ENCODE results near the gene RARG. TPM values are rescaled to one million over a fixed set of nuclear protein-coding genes. Genes with fewer than 3 reads are reported as not detected.
A peak's percentile ranks its signal among the peaks of the same experiment; 100 is the strongest.

Gene RARG
- total RNA-seq, 6 donors from 2014 or later, result 21.2 to 43.0 (median 32.1) TPM

GRCh38 chr12:53229454-53229853 is 2.6 kb downstream of the RARG start:
- Histone ChIP-seq H3K4me1 (peaks cover 46 to 63% (median 55%) of the 10 kb centered on the region in 4 donors), H3K27ac (peak overlapping the region; percentile 72 to 90 (median 86)), H3K27me3 (no peaks in the 10 kb centered on the region), H3K4me3 (no peak overlapping the region), H3K36me3 (peaks cover 0 to 6% (median 0%) of the 10 kb centered on the region in 4 donors), H3K9me3 (no peaks in the 10 kb centered on the region)
- no peak for DNase-seq
- 80 to 92% methylated on average over 2 of the region's 2 CpGs for WGBS, 2 donors
- no peak for TF ChIP-seq POLR2A (IDR thresholded peaks at IDR 0.05)
- TF ChIP-seq EP300 (IDR thresholded peaks at IDR 0.05), result no peak
- TF ChIP-seq POLR2AphosphoS5 (IDR thresholded peaks at IDR 0.05), result no peak
- no peak for TF ChIP-seq CTCF (IDR thresholded peaks at IDR 0.05)
- ATAC-seq (ENCODE audit: low FRiP score in 2 of 2), result no peak

- no peak overlapping the region for H3K27ac ChIP-seq
Observed at GRCh38 chr12:53227836-53228235, 4.2 kb downstream of the RARG start.

GRCh38 chr12:53227341-53227740 is 4.7 kb downstream of the RARG start:
- TF ChIP-seq EP300 (IDR thresholded peaks at IDR 0.05), result no peak
- TF ChIP-seq POLR2AphosphoS5 (IDR thresholded peaks at IDR 0.05), result no peak
- no peak for TF ChIP-seq CTCF (IDR thresholded peaks at IDR 0.05)
- TF ChIP-seq POLR2A (IDR thresholded peaks at IDR 0.05), result no peak
- Histone ChIP-seq H3K27ac (no peak overlapping the region), H3K4me3 (no peak overlapping the region), H3K4me1 (peaks cover 46 to 63% (median 57%) of the 10 kb centered on the region in 4 donors), H3K27me3 (no peaks in the 10 kb centered on the region), H3K36me3 (peaks cover 0 to 6% (median 0%) of the 10 kb centered on the region in 4 donors), H3K9me3 (no peaks in the 10 kb centered on the region)
- DNase-seq (peak in 1 of 2 donors; percentile 60), ATAC-seq (ENCODE audit: low FRiP score in 2 of 2) (no peak)
- WGBS, 2 donors, result 92 to 94% methylated on average over 8 to 11 of the region's 11 CpGs

More at GRCh38 chr12:53227836-53228235, 4.2 kb downstream of the RARG start:
- Histone ChIP-seq H3K36me3 (peaks cover 0 to 6% (median 0%) of the 10 kb centered on the region in 4 donors), H3K27me3 (no peaks in the 10 kb centered on the region), H3K9me3 (no peaks in the 10 kb centered on the region), H3K4me1 (peaks cover 46 to 63% (median 57%) of the 10 kb centered on the region in 4 donors), H3K4me3 (no peak overlapping the region)
- WGBS, 2 donors, result 75 to 86% methylated on average over 1 of the region's 1 CpG
- no peak for DNase-seq
- no peak for ATAC-seq (ENCODE audit: low FRiP score in 2 of 2)
- no peak for TF ChIP-seq POLR2A (IDR thresholded peaks at IDR 0.05)
- no peak for TF ChIP-seq EP300 (IDR thresholded peaks at IDR 0.05)
- TF ChIP-seq CTCF (IDR thresholded peaks at IDR 0.05), result no peak
- TF ChIP-seq POLR2AphosphoS5 (IDR thresholded peaks at IDR 0.05), result no peak

- ATAC-seq (ENCODE audit: low FRiP score in 2 of 2) (no peak), DNase-seq (no peak)
- Histone ChIP-seq H3K4me1 (peaks cover 51 to 66% (median 59%) of the 10 kb centered on the region in 4 donors), H3K4me3 (no peak overlapping the region), H3K27me3 (no peaks in the 10 kb centered on the region), H3K9me3 (no peaks in the 10 kb centered on the region), H3K27ac (no peak overlapping the region), H3K36me3 (peaks cover 0 to 6% (median 0%) of the 10 kb centered on the region in 4 donors)
- WGBS, 2 donors, result 91 to 100% methylated on average over 4 of the region's 4 CpGs
- TF ChIP-seq CTCF (IDR thresholded peaks at IDR 0.05), result no peak
- no peak for TF ChIP-seq POLR2AphosphoS5 (IDR thresholded peaks at IDR 0.05)
Observed at GRCh38 chr12:53226815-53227214, 5.2 kb downstream of the RARG start.
